Lower leg skin (tissue), 4 donors: ENCODE results near the gene OSGEP. TPM values are rescaled to one million over a fixed set of nuclear protein-coding genes. Genes with fewer than 3 reads are reported as not detected.

Experiments used
- DNase-seq, 2 donors: peaks; one replicate each; pipeline ENCODE4 v3.0.0-alpha.2; 2019; ENCODE audit warnings: low spot score in 2 of 2
- H3K4me3 ChIP-seq: fragments of 200-600 bp; sonication (generic); 2 replicates; pipeline ENCODE4 v1.5.1; 2017; ENCODE audit warnings: mild to moderate bottlenecking, low read depth; ENCODE audit not compliant: poor library complexity, severe bottlenecking
- POLR2A ChIP-seq, 2 donors: fragments of 450-650 bp; IDR thresholded peaks; one replicate each; pipeline ENCODE4 v1.6.1; 2016 to 2017; ENCODE audit warnings: antibody characterized with exemption in 2 of 2, mild to moderate bottlenecking in 1 of 2, moderate library complexity in 1 of 2
- WGBS, 2 donors: methylation state at CpG; one replicate each; pipeline ENCODE4 v1.1.5; 2018; 5-methylcytosine and 5-hydroxymethylcytosine counted together
- intact Hi-C: fragments of 100-400 bp; cut with DNase I; formaldehyde crosslinking; loops from one replicate; pipeline ENCODE4 v1.15.0; 2023; ENCODE audit warnings: low total_unique reads
- total RNA-seq, 4 donors: library from RNA; depleted of rRNA; stranded (reverse); fragments of >200 nt; gene quantifications; one replicate each; pipeline ENCODE4 v1.1.0, GENCODE V29; 2016
- TF ChIP-seq, protein P1 (sequence below), 3 donors: fragments of 450-650 bp; IDR thresholded peaks; one replicate each; pipeline ENCODE4 v1.5.1; 2016; ENCODE audit warnings: antibody characterized with exemption in 3 of 3, mild to moderate bottlenecking in 3 of 3, moderate library complexity in 2 of 3

The OSGEP gene
- total RNA-seq, 4 donors from 2014 or later: 13.8 to 54.5 (median 35.8) TPM

DNA sequence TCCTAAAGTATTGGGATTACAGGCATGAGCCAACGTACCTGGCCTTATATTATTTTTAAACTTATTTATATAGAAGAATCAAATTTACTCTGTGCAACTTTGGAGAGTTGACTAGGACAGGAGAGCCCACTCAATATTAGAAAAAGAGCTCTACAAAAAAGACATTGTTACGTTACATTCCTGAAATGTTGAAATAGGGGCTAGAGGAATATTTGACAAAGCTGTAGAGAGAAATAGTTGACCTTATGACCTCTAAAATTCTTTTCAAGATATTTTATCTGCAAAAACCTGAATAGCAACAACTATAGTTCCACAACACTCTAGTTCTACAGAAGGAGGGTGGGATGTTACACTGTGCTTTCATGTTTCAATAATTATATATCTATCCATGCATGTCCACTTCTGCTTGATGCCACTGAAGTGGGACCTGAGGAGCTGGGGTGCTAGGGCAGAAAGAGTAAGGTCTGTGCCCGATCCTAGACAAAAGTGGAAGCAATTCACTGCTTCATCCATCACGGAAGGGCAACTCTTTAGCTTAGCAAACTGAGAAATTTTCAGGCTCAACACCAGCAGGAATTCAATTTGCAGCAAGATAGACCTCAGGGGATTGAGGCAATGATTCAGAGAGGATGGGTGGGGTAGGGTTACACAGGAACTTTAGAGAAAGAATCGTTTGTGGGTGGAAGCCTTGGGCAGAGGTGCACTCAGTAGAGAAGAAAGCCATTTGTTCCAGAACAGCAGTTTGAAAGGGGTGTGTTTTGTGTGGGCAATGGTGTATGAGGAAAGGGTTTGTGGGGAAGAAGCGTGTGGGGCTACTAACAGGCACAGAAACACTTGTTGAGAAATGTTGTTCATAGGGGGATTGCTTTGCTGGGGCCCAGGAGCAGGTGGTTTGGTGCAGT lies 34.7 kb upstream of the OSGEP start:
- no peak for DNase-seq
- intact Hi-C loops: no loop called here
- TF ChIP-seq, protein P1, sequence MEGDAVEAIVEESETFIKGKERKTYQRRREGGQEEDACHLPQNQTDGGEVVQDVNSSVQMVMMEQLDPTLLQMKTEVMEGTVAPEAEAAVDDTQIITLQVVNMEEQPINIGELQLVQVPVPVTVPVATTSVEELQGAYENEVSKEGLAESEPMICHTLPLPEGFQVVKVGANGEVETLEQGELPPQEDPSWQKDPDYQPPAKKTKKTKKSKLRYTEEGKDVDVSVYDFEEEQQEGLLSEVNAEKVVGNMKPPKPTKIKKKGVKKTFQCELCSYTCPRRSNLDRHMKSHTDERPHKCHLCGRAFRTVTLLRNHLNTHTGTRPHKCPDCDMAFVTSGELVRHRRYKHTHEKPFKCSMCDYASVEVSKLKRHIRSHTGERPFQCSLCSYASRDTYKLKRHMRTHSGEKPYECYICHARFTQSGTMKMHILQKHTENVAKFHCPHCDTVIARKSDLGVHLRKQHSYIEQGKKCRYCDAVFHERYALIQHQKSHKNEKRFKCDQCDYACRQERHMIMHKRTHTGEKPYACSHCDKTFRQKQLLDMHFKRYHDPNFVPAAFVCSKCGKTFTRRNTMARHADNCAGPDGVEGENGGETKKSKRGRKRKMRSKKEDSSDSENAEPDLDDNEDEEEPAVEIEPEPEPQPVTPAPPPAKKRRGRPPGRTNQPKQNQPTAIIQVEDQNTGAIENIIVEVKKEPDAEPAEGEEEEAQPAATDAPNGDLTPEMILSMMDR (IDR thresholded peaks at IDR 0.05): no peak
- TF ChIP-seq POLR2A (IDR thresholded peaks at IDR 0.05): no peak
- 38 to 45% methylated on average over 6 of the region's 6 CpGs for WGBS, 2 donors
- no peak overlapping the region for H3K4me3 ChIP-seq

DNA sequence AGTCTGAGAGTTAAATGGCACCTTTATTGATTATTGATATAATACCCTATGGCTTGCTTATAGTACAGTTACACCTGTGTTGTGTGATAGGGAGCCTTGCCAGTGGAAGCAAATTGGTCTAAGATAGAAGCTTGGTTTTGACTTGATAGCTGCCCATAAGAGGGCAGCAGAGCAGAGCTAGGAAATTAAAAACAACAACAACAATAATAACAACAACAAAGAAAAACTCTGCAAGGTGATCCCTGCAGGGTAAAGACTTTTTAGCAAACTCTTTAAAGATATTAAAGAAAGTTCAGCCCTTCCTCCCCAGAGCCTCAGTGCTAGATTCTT lies 32.7 kb upstream of the OSGEP start:
- no peak for DNase-seq

DNA sequence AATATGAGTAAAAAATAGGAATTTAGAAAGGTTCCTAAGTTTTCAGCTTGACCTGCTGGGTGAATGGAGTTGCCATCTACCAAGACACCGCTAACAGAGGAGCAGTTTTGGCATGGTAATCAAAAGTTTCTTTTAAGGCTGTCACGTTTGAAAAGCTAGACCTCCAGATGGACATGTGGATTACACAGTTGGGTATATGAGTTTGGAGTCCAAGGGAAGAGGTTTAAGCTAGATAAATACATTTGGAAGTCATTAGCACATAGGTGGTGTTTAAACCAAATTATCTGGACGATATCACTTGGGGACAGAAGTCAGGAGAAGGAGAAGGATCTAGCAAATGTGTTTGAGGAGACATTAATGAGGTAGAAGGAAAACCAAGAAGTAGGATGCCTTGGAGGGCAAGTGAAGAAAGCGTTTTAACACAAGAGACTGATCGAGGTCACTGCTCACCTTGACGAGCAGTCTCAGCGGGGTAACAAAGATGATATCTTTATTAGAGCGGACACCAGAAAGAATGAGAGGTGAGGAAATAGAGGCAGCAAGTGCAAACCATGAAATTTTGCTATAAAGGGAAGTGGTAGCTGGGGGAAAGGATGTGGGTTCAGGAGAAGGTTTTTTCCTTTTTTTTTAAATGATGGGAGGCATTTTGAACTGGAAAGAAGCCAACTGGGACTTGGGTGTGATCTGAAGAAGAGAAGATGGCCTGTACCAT lies 32.2 kb upstream of the OSGEP start:
- intact Hi-C loops: no loop called here
- TF ChIP-seq POLR2A (IDR thresholded peaks at IDR 0.05): no peak
- TF ChIP-seq, protein P1 (IDR thresholded peaks at IDR 0.05): no peak
- 73 to 79% methylated on average over 8 of the region's 8 CpGs for whole genome bisulfite sequencing, 2 donors
- H3K4me3 ChIP-seq: no peak overlapping the region
- no peak for DNase-seq

More for the DNA sequence above, 32.7 kb upstream of the OSGEP start:
- no peak for TF ChIP-seq POLR2A (IDR thresholded peaks at IDR 0.05)
- TF ChIP-seq, protein P1 (IDR thresholded peaks at IDR 0.05): no peak
- H3K4me3 ChIP-seq: no peak overlapping the region
- intact Hi-C loops: no loop called here

DNA sequence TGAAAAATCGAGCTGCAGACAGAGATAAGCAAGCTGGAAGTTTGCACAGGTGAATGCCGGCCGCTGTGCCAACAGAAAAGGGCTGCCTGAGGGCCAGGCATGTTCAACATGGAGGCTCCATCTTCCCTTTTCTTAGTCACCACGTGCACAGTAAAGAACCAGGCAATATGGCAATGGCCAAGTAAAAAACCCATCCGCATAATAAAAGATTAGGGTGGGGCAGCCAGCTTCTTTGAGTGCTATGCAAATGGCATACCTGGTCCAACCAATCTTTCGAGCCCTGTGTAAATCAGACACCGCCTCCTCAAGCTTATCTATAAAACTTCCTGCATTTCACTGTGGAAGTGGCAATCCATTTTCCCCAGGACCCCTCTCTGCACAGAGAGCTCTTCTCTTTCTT lies 31.3 kb upstream of the OSGEP start:
- no peak overlapping the region for H3K4me3 ChIP-seq
- no peak for TF ChIP-seq POLR2A (IDR thresholded peaks at IDR 0.05)
- TF ChIP-seq, protein P1 (IDR thresholded peaks at IDR 0.05): no peak
- 46 to 49% methylated on average over 7 of the region's 7 CpGs for WGBS, 2 donors
- intact Hi-C loops: no loop called here
- DNase-seq: no peak

DNA sequence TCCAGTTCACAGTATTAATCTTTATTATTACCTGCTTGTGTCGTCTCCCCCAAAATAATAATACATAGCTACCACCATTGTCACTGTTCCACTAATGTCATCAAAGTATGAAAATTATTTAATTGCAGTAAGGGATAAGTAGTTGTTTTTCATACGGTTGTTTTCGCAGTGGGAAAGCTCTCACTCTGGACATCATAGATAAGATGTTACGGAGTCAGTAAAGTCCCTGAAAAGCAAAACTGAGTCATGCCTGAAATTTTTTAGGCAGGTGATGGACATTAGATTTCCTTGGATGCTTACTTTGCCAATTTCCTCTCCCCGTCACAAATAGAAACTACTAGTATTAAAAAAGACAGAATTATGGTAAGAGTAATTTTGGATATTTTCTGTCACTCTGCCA lies 27.8 kb upstream of the OSGEP start:
- no peak overlapping the region for H3K4me3 ChIP-seq
- TF ChIP-seq POLR2A (IDR thresholded peaks at IDR 0.05): no peak
- TF ChIP-seq, protein P1 (IDR thresholded peaks at IDR 0.05): no peak
- DNase-seq: no peak
- 88 to 90% methylated on average over 5 of the region's 5 CpGs for WGBS, 2 donors
- intact Hi-C loops: no loop called here
